HG03175 (cell line): ENCODE data around the gene TECR.
"Not testable (repeated sequence)": the region's sequence is repeated elsewhere in the genome, so short reads cannot be mapped to it uniquely, and the experiment has no call there.

Experiments
- ATAC-seq: cut with Tn5 transposase; IDR thresholded peaks from one replicate; pipeline ENCODE4 v1.9.1; 2021; ENCODE audit warnings: mild to moderate bottlenecking, moderate library complexity; ENCODE audit not compliant: unreplicated experiment

The TECR gene

GRCh38 chr19:14580623-14581237 is 51.3 kb downstream of the TECR start:
- no peak for ATAC-seq

- peak; percentile 61 for ATAC-seq
Observed at GRCh38 chr19:14582894-14583340, 53.5 kb downstream of the TECR start, which contains the start of gene CLEC17A. Gene CLEC17A (plus strand): TSS chr19:14583084. CDS start chr19:14583161, 77 bp downstream.

GRCh38 chr19:14584372-14584771 is 55.0 kb downstream of the TECR start:
- not testable (repeated sequence) for ATAC-seq

- peak; percentile 57 for ATAC-seq
Observed at GRCh38 chr19:14585187-14585586, 55.8 kb downstream of the TECR start.

DNA sequence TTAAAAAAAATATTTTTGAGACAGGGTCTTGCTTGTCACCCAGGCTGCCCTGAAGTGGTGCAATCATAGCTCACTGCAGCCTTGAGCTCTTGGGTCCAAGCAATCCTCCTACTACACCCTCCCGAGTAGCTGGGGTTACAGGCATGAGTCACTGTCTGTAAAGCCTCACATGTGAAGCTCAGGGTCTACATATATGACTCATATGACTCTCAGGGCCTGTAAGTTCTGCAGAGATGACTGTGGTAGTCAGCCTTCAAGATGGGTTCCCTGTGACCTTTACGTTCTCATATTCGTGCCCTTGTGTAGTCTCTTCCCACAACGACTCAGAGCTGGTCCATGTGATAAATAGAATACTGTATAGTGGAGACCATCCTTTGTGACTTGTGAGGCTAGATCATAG is 60.0 kb downstream of the TECR start:
- ATAC-seq: not testable (repeated sequence)

GRCh38 chr19:14595558-14595957 is 66.2 kb downstream of the TECR start:
- no peak for ATAC-seq

DNA sequence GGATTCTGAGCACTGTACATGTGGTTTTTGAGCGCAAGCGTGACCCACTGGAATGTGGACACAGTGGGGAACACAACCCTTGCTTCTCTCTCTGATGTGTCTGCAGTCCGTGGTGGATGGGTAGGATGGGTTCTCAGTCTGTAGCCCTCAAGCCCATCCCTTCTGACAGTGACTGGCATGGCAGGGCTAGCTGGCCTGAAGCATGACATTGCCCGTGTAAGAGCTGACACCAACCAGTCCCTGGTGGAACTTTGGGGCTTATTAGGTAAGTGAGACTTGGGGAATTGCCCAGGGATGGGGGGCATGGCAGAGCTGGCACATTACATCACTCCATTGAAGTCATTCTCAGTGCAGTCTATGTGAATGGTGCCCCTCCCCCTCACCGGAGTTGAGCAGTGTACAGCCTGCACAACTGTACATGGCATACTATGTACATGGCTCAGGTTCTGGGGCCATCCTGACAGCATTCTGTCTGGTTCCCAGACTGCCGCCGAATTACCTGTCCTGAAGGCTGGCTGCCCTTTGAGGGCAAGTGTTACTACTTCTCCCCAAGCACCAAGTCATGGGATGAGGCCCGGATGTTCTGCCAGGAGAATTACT is 70.3 kb downstream of the TECR start:
- no peak for ATAC-seq

GRCh38 chr19:14603990-14604387 is 74.6 kb downstream of the TECR start:
- ATAC-seq: no peak

- no peak for ATAC-seq
Observed at GRCh38 chr19:14606627-14607026, 77.2 kb downstream of the TECR start.

DNA sequence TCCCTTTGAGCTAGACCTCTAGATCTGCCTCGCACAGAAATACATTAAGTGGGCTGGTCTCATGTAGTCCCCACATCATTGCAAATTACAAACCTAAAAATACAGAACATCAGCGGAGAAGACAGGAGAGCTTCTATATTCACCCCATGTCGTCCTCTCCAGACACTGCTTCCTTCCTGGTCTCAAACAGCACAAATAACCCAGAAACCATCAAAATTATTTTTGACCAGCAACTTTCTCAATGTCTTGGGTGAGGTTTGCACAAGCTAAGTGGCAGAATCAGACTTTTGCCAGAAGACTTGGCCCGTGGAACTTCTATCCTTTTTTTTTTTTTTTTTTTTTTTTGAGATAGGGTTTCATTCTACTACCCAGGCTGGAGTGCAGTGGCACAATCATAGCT is 81.7 kb downstream of the TECR start:
- ATAC-seq: no peak

DNA sequence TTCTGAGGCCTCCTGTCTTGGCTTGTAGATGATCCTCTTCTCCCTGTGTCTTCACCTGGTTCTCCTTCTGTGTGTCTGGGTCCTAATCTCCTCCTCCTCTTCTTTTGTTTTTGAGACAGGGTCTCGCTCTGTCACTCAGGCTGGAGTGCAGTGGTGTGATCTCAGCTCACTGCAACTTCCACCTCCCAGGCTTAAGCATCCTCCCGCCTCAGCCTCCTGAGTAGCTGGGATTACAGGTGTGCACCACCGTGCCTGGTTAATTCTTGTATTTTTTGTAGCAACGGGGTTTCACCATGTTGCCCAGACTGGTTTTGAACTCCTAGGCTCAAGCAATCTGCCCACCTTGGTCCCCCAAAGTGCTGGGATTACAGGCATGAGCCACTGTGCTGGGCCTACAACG is 82.8 kb downstream of the TECR start:
- ATAC-seq: not testable (repeated sequence)

GRCh38 chr19:14612657-14613056 is 83.3 kb downstream of the TECR start:
- ATAC-seq: no peak

DNA sequence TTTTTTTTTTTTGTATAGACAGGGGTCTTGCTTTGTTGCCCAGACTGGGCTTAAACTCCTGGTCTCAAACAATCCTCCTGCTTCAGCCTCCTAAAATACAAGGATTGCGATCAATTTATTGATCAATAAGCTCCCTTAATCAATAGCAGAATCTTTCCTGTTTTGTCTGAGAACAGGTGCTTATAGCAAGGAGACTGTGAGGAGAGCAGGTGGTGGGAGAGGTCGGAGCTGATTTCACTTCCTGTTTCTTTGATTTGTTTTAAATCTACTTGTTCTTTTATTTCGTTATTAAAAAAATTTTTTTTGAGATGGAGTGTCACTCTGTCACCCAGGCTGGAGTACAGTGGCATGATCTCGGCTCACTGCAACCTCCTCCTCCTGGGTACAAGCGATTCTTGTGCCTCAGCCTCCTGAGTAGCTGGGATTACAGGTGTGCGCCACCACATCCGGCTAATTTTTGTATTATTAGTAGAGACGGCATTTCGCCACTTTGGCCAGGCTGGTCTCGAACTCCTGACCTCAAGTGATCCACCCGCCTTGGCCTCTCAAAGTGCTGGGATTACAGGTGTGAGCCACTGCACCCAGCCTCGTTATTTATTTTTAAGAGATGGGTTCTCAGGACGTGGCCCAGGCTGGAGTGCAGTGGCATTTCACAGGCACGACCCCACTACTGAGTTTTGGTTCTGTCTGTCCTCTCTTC is 84.2 kb downstream of the TECR start:
- ATAC-seq: not testable (repeated sequence)

DNA sequence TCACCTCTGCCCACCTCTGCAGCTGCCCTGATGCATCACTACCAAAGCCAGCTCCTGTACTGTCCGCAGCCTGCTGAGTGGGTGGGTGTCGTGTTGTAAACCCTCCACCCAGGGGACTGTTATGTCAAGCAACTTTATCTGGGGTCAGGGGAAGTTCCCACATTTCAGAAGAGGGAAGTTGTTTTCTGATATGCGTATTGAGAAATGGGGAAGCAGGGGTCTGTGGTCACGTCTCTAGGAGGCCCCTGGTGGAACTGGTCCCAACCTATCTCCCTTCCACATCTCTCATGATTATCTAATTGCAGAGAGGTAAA is 84.7 kb downstream of the TECR start:
- no peak for ATAC-seq
